ENCODE data around the gene UBASH3A.

UBASH3A gene, protein sequence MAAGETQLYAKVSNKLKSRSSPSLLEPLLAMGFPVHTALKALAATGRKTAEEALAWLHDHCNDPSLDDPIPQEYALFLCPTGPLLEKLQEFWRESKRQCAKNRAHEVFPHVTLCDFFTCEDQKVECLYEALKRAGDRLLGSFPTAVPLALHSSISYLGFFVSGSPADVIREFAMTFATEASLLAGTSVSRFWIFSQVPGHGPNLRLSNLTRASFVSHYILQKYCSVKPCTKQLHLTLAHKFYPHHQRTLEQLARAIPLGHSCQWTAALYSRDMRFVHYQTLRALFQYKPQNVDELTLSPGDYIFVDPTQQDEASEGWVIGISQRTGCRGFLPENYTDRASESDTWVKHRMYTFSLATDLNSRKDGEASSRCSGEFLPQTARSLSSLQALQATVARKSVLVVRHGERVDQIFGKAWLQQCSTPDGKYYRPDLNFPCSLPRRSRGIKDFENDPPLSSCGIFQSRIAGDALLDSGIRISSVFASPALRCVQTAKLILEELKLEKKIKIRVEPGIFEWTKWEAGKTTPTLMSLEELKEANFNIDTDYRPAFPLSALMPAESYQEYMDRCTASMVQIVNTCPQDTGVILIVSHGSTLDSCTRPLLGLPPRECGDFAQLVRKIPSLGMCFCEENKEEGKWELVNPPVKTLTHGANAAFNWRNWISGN

DNA sequence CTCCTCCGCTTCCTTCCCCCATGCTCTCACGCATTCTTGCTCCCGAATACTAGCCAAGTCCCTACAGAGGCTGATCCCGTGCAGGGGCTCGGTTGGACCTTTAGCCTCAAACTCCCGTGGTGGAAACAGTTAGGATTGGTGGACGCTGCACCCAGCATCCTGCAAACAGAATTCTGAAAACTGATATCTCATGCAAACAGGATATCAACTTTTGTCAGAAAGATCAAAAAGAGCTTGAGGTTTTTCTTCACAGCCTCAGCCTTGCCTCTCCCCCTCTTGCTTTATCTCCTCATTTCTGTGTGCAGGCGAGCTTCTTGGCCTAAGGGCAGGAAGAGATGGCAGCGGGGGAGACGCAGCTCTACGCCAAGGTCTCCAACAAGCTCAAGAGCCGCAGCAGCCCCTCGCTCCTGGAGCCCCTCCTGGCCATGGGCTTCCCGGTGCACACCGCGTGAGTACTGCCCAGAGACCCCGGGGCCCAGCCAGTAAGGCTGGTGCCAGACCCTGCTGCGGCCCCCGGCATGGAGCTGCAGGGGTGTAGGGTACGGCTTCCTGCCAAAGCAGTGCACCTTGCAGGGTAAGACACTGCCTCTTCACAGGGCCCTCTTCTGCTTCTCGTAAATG lies at the start of gene UBASH3A:
Gene UBASH3A, plus strand, starts transcription at position 292 of the 621 bp plus-strand sequence. Its CDS starts 44 bp downstream, at position 336.
- DNase-seq (ENCODE audit: low read depth): no peak

DNA sequence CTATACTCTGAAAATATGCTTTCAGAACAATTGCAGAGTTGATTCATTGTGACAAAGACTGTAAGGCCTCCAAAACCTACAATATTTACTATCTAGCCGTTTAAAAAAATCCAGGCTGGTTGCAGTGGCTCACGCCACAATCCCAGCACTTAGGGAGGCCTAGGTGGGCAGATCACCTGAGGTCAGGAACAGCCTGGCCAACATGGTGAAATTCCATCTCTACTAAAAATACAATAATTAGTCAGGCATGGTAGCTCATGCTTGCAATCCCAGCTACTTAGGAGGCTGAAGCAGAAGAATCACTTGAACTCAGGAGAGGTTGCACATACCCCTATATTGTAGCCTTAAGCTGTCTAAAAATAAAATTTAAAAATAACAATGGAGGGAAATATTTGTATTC lies 47.7 kb upstream of the UBASH3A start:
- no peak for DNase-seq (ENCODE audit: low read depth)

DNA sequence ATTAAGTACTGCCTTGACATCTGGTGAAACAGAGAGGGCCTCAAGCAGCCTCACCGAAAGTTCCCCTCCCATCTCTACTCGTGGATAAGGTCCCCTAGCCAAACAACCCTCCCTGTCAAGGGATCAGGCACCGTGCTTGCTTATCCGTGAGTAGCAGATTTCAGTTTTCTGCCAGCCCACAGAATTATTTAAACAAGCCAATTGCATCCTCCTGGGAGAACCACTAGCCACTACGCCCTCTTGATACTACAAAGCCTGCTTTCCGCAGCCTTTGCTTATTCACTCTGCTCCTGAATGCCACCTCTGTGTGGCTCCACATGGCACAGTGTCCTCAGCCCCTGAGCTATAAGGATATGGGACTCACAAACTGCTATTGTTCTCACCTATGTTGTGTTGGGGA lies 47.1 kb upstream of the UBASH3A start:
- no peak for DNase-seq (ENCODE audit: low read depth)

DNA sequence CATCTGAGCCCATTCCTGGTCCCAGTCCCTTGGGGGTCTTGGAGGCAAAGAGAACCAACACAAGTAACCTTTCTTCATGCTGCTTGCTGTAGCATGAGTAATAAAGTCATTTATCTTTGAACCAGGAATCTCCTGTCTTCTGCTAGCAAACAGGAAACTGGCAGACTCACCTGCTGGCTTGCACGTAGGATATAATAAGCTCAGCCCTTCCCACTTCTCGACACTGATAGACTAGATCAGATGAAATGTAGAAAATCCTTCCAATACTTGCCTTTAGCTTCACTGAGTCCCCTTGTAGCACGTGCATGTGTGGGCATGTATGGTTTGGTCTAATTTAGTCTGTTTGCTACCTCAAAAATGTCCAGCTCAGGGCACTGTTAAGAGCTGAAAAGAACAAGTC lies 46.4 kb upstream of the UBASH3A start:
- no peak for DNase-seq (ENCODE audit: low read depth)

DNA sequence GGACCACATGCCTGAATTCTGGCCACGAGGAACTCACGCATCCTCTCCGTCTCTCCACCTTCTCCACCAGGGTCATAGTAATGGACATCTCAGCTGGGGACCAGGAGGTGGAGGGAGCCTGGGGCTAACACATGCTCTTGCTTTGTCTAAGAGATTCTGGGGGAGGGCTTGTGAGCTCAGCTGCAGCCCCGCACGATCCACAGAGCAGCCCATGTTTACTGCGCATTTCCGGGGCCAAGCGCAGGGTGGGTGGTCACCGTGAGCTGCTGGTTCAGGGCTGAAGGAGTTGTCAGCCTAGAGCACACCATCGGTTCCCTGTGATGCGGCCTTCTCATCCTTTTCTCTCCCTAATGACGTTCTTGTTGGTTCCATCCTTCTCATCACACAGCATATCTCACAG lies 45.4 kb upstream of the UBASH3A start:
- DNase-seq (ENCODE audit: low read depth): no peak

DNA sequence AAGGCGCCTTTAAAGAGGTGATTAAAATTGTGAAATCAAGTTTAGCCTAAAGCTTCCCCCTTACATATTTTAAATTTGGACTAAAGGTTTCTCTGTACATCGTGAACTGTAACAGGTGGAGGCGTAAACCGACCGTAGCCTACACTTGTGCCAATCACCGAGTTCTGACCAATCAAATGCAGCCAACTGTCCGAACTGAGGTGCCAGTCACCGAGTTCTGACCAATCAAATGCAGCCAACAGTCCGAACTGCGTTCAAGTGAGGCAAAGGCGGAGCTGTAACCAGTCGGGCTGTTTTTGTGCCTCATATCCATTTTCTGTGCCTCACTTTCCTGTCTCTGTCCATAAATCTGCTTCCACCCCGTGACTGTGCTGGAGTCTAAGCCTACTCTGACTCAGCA lies 44.8 kb upstream of the UBASH3A start:
- DNase-seq (ENCODE audit: low read depth): no peak

DNA sequence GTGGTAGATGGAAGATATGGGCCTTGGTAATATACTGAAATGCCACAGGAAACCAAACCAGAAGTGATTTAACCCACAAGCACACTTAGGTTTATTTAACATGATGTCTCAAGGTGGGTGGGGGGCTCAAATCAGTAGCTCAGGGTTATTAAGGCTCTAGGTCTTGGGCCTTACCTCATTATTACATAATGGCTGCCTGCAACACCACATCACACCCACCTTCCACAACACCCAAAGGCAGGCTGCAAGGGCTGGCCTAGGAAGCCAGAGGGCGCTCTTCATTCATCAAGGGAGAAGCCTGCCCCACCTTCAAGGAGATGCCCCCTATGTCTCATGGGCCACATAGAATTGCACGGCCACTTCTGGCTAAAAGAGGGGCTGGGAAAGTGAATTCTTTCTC lies 43.4 kb upstream of the UBASH3A start:
- no peak for DNase-seq (ENCODE audit: low read depth)

DNA sequence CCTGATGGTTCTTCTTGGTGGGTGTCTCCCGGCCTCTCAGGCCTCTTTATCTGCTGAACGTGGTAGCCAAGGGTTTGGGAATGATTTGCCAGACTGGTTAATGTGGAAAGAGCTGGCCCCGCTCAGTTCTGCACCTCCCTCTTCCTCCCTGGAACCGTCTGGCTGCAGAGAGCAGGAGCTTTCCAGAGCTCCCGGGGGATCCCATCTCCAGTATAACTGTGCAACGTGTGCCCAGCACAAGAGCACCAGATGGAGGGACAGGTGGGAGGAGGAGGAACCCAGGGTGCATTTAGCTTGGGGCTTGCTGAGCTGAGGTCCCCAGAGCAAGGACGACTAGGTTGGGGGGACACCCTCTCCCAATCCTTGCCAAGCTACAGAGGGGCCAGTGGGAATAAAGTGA lies 42.4 kb upstream of the UBASH3A start:
- no peak for DNase-seq (ENCODE audit: low read depth)

DNA sequence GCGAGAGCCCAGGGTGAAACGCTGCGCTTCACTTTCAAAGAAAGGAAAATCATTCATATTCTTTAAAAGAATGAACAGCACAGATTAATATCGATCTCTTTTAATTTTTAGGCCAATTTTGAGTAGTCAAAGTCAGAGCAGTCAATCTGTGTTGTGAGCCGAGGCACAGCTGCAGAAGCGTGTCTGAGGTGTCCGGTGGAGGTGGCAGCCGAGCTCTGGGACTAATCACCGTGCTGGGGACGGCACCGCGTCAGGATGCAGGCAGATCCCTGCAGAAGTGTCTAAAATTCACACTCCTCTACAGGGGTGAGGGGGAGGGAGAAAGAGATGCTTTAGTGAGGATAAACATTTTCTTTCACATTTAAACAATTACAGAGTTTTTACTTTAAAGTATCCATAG lies 41.5 kb upstream of the UBASH3A start:
- no peak for DNase-seq (ENCODE audit: low read depth)

DNA sequence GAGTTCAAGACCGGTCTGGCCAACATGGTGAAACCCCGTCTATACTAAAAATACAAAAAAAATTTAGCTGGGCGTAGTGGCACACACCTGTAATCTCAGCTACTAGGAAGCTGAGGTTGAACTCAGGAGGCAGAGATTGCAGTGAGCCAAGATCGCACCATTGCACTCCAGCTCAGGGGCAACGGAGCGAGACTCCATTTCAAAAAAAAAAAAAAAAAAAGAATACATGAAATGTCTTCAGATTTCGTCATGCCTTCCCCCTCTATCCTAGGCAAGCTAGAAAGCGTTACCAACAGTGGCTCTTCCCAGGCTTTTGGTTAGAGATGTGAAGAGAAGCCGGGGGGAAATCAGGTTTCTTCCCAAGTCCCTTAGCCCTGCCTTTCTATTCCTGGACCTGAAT lies 41.0 kb upstream of the UBASH3A start:
- DNase-seq (ENCODE audit: low read depth): no peak

DNA sequence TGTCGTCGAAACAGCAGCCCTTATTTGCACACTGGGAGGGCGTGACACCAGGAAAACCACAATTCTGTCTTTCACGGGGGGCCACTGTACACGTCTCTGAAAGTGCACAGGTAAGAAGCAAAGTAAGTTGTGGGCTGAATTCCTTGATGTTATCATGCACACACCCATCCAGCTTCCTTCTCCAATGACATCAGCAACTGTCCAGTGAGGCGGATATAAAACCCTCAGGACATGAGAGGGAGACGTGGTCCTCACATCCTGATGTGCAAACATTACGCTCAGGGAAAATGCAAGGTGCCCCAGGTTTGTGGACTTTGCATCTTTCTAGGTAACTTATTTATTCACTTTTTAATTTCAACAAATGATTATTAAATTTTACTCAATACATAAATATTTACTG lies 40.4 kb upstream of the UBASH3A start:
- no peak for DNase-seq (ENCODE audit: low read depth)

DNA sequence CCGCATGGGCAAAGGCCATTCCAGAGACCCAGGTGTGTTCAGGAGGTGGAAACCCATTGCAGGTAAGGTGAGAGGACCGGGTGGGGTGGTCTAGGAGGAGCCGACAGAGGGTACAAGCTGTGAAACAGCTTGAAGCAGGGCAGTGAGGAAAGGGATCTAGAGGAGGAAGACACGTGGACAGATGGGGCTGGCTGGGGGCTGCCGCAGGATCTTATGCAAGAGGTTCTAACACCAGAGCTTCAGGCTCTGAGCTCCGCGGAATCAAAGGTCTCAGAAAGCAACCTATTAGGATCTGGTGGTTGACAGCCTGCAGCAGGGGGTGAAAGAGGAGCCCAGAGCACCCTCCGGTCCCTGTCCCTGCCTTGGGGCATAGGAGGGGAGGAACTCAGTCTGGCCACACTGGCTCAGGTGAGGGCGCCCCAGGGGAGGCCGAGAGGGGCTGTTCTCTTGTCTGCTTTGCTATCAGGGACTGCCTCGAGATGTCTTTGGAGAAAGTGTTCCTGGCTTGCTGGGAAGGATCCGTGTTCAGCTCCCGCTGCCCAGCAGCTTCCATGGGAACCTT lies 39.3 kb upstream of the UBASH3A start:
- DNase-seq (ENCODE audit: low read depth): no peak

DNA sequence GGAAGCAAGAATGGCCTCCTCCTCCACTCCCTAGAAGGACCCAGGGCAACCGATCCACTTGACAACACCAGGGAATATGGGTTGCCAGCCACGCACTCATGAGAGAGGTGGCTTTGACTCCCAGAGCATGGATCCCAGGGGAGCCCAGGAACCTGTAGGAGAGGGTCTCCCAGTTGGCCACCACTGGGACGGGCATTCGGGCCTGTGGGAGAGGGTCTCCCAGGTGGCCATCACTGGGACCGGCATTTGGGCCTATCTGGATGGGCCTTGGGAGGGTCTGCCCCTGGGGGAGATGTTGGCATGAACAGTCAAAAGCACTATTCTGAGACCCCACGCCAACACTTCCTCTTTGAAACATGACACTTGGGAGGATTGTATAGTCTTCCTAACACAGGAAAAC lies 37.9 kb upstream of the UBASH3A start:
- no peak for DNase-seq (ENCODE audit: low read depth)

DNA sequence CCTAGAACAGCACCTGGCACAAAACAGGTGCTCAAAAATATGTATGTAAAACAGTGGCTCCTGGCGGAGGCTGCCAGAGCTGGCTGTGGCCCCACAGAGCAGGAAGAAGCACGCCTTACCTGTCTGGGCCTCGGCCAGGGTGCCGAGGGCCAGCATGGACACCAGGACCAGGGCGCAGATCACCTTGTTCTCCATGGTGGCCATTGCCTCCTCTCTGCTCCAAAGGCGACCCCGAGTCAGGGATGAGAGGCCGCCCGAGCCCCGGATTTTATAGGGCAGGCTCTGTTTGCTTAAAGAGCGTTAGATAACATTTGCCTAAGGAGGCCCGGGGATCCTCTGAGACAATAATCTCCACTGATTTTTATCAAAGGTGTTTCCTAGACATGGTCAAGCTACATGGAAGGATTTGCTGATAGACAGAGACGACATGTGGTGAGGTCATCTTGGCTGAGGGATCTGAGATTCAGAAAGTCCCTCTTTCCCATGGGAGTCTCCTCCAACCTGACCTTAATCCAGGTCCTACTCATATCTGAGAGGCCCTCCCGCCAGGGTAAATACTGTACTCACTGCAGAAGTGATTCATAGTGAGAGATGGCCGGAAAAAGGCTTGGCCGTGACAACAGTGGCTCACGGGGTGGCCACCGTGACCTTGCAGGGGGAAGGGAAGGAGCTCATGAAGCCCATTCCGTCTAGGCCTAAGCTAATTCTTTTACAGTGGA lies 37.3 kb upstream of the UBASH3A start, which contains the start of gene TFF1:
Gene TFF1, minus strand, starts transcription at position 244 of the 719 bp plus-strand sequence. Its CDS starts 40 bp downstream, at position 204.
- DNase-seq (ENCODE audit: low read depth): no peak

DNA sequence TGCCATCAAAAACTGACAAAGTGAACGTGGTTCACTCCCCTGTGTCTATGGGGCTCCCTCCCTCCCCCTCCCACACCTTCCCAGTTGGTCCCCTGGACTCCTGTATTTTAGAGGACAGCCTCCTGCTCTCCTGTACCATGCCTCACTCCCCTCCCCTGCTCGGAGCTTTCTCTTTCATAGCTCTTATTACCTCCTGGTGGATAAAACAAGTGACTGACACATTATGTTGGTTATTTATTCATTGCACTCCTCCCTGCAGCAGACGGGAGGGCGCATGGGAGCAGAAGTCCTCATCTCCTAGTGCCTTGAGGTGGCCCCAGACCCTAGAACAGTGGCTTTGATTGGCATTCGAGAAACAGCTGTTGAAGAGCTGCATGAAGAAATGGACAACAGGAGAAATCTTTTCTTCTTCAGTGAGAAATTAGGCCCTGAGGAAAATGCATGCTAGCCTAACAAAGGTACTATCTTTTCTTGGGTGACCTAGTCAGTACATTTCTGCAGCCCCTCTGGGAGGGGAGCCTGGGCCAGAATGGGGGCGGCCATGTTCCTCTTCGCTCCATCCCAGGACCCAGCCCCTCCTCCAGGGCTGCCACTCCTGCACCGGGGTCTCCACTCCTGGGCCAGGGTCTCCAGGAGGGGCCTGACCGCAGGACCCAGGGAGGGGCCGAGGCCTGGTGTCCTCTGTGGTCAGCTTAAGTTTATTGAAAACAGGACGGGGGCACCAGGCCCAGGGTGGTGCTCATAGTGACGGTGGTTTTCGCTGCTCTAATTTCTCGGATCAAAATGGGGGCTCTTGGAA lies 36.1 kb upstream of the UBASH3A start:
- DNase-seq (ENCODE audit: low read depth): no peak

DNA sequence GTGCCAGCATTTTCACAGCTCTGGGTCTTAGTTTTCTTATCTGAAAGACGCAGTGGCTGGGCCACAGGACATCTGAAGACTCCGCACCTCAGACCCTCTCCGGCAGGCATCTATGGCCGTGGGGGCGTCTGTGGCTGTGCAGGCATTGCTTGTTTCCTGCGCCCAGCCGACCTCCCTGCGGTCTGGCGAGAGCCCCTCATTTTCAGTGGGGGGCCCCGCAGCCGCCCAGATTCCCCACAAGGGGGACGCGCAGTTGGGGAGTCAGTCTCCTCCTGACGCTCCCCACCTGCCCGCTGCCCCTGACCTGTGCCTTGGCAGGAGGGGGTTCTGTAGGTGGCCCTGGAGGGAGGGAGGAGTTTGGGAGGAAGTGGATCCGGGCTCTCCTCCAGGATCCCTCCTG lies 33.9 kb upstream of the UBASH3A start:
- no peak for DNase-seq (ENCODE audit: low read depth)

DNA sequence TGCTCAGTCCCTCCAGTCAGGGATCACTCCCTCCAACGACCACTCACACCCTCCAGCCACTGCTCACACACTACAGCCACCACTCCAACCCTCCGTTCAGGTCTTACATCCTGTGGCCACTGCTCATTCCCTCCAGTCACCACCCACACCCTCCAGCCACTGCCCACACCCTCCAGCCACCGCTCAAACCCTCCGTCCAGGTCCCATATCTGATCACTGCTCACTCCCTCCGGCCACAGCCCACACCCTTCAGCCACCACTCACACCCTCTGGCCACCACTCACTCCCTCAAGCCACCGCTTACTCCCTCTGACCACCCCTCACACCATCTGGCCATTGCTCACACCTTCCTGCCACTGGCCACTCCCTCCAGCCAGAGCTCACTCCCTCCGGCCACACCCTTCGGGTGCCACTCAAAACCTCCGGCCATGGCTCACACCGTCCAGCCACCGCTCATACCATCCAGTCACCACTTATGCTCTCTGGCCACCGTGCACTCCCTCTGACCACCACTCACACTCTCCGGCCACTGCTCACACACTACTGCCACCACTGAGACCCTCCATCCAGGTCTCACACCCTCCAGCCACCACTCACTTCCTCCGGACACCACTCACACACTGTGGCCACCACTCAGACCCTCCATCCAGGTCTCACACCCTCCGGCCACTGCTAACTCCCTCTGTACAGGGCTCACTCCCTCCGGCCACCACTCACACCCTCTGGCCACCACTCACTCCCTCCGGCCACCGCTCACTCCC lies 32.6 kb upstream of the UBASH3A start:
- no peak for DNase-seq (ENCODE audit: low read depth)

DNA sequence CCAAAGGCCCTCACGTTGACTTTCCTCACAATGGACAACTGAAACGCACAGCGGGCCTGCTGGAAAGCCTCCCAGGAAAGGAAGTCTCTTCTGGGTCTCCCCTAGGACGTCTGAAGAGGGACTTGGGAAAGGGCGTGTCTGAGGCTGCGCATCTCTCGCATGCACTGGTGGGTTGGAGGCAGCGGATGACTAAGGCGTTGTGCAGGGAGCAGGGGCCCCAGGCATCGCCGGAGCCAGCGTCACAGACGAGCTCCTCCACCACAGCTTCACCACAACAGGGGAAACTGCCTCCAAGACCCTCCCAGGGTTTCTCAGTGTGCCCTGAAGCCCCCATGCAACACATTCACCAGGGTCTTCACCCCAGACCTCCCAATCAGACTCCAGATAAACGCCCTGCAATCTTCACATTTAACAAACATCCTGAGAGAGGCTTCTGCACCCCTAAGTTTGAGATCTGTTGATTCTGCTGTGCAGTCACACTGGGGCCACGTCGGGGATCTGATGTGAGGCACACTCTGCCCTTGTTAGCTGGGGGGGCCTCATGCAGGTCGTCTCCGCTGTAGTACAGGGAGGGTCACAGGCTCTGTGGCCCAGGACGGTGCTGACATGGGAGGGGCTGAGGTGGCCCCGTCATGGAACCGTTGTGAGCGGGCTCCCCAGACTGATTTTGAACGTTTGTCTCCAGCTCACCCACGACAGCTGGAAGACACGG lies 30.4 kb upstream of the UBASH3A start:
- peak; percentile 38 for DNase-seq (ENCODE audit: low read depth)

DNA sequence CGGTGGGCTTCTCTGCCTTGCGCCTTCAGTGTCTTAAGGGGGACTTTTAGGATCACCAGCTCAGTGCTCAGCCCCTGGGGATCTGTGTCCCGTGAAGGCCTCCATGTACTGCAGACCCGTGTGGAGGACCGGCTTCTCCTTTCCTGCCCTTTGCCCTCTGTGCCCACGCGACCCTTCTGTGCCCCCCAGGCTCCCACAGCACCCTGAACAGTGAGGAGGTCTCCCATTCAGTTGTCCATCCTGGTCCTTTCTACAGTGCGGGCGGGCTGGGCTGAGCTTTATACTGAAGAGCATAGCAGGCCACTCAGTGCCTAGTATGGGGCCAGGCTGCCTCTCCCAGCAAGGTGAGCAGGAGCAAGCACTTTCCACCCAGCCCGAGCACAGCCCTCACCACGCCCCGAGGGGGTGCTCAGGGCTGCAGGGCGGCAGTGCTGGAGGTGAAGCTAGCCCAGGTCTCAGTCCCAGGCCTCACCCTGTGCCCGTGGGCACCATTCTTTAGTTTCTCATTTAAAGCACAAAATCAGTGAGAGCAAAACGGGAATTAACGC lies 29.7 kb upstream of the UBASH3A start:
- DNase-seq (ENCODE audit: low read depth): no peak

DNA sequence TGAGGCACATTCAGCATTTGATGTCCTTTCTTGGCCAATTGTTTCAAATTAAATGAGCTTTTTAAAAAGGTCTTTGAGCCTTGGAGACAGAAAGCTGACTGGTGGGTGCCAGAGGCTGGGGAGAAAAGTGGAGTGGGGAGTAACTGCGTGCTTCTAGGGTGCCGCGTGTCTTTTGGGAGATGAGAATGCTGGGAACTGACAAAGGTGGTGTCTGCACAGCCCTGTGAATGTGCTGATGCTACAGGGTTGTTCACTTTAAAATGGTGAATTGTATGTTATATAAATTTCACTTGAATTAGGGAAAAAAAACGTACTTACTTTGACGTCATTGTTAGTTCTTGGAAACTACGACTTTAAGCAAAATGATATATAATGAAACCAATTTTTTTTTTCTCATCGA lies 29.2 kb upstream of the UBASH3A start:
- no peak for DNase-seq (ENCODE audit: low read depth)
